B cell (primary cell): ENCODE data around the gene SEC23B. TPM values are rescaled to one million over a fixed set of nuclear protein-coding genes. Genes with fewer than 3 reads are reported as not detected.

Source experiments
- ATAC-seq: fragments of 200-7000 bp; cut with Tn5 transposase; one replicate; pipeline ENCODE4 v1.10.0; 2021; ENCODE audit warnings: low read depth, mild to moderate bottlenecking, moderate number of reproducible peaks, moderate library complexity
- CTCF ChIA-PET: fragments of 350-600 bp; sonication (Branson Sonifier 250); formaldehyde crosslinking; loops from one replicate; lab custom pipeline; 2021; ENCODE audit warnings: antibody characterized with exemption, inconsistent platforms; lab: Charles Lee
- POLR2A ChIA-PET: fragments of 350-600 bp; sonication (Branson Sonifier 250); formaldehyde crosslinking; loops from one replicate; lab custom pipeline; 2021; ENCODE audit warnings: antibody characterized with exemption; lab: Charles Lee
- DNase-seq: peaks from one replicate; pipeline ENCODE4 v3.0.0; 2013
- H2AFZ ChIP-seq: 2 replicates; pipeline ENCODE4 v1.6.1; 2012; ENCODE audit warnings: mild to moderate bottlenecking, low read depth, low read length; ENCODE audit not compliant: insufficient read depth, poor library complexity, severe bottlenecking
- H3K27ac ChIP-seq, 2 donors: 1 replicate in 1 of 2; 2 replicates in 1 of 2; pipeline ENCODE4 v1.5.1; 2012 to 2013; ENCODE audit warnings: low read length in 2 of 2, mild to moderate bottlenecking in 2 of 2, moderate library complexity in 1 of 2
- H3K27me3 ChIP-seq, 4 experiments: fragments of 200-600 bp in 1 of 4; sonication (generic) in 1 of 4; replicated peaks in 1 of 4; 1 replicate in 2 of 4; 2 replicates in 2 of 4; pipeline versions ENCODE4 v1.6.1 to v1.7.0; 2013 to 2016; ENCODE audit warnings: low read length in 3 of 4, mild to moderate bottlenecking in 2 of 4, mixed read lengths in 1 of 4, moderate library complexity in 1 of 4; ENCODE audit not compliant: insufficient read depth in 4 of 4, control insufficient read depth in 3 of 4; ENCODE audit errors: control extremely low read depth in 1 of 4
- H3K36me3 ChIP-seq, 2 experiments: replicated peaks in 1 of 2; 1 replicate in 1 of 2; 2 replicates in 1 of 2; pipeline versions ENCODE4 v1.6.1 to v1.7.1; 2013; ENCODE audit warnings: low read length in 1 of 2; ENCODE audit not compliant: insufficient read depth in 2 of 2, control insufficient read depth in 1 of 2; ENCODE audit errors: control extremely low read depth in 1 of 2, extremely low read depth in 1 of 2
- H3K4me1 ChIP-seq, 2 donors: fragments of 200-600 bp in 1 of 2; sonication (generic) in 1 of 2; 1 replicate in 1 of 2; 2 replicates in 1 of 2; pipeline versions ENCODE4 v1.5.1 to v1.6.1; 2013 to 2017; ENCODE audit warnings: low read length in 2 of 2; ENCODE audit not compliant: control insufficient read depth in 2 of 2, insufficient read depth in 2 of 2
- H3K4me2 ChIP-seq: replicated peaks from 2 replicates; pipeline ENCODE3; 2012; ENCODE audit warnings: mild to moderate bottlenecking, low read depth, low read length; ENCODE audit not compliant: poor library complexity, severe bottlenecking
- H3K4me3 ChIP-seq, 5 experiments: fragments of 200-600 bp in 1 of 5; sonication (generic) in 1 of 5; 1 replicate in 3 of 5; 2 replicates in 2 of 5; pipeline versions ENCODE4 v1.5.1 to v1.7.0; 2011 to 2016; ENCODE audit warnings: low read length in 4 of 5, mild to moderate bottlenecking in 4 of 5, low read depth in 2 of 5, control low read depth in 1 of 5, moderate library complexity in 1 of 5; ENCODE audit not compliant: insufficient read depth in 1 of 5; ENCODE audit errors: control extremely low read depth in 1 of 5, extremely low read depth in 1 of 5
- H3K79me2 ChIP-seq: fragments of 200-600 bp; sonication (generic); one replicate; pipeline ENCODE4 v1.6.0; 2016; ENCODE audit warnings: low read length; ENCODE audit not compliant: control insufficient read depth, insufficient read depth
- H3K9ac ChIP-seq: fragments of 200-600 bp; sonication (generic); 2 replicates; pipeline ENCODE4 v1.6.1; 2017; ENCODE audit warnings: mild to moderate bottlenecking, low read length, moderate library complexity
- H3K9me3 ChIP-seq, 3 donors: one replicate each; pipeline versions ENCODE4 v1.6.1 to v1.7.1; 2013; ENCODE audit warnings: low read length in 2 of 3; ENCODE audit not compliant: control insufficient read depth in 2 of 3, insufficient read depth in 1 of 3; ENCODE audit errors: control extremely low read depth in 1 of 3
- H4K20me1 ChIP-seq: 2 replicates; pipeline ENCODE4 v1.6.0; 2012; ENCODE audit warnings: mild to moderate bottlenecking, low read length; ENCODE audit not compliant: insufficient read depth, control insufficient read depth, poor library complexity, severe bottlenecking
- H3K27ac Mint-ChIP-seq: one replicate; pipeline ENCODE4 v1.8.0; 2021; ENCODE audit warnings: mixed read lengths
- H3K27me3 Mint-ChIP-seq: one replicate; pipeline ENCODE4 v1.8.0; 2021; ENCODE audit warnings: mixed read lengths
- H3K4me1 Mint-ChIP-seq: one replicate; pipeline ENCODE4 v1.8.0; 2021; ENCODE audit warnings: mixed read lengths
- H3K4me3 Mint-ChIP-seq: one replicate; pipeline ENCODE4 v1.8.0; 2021; ENCODE audit warnings: mixed read lengths
- H3K9me3 Mint-ChIP-seq: one replicate; pipeline ENCODE4 v1.8.0; 2022; ENCODE audit warnings: mixed read lengths; ENCODE audit not compliant: insufficient read depth
- CTCF ChIP-seq: fragments of 200-600 bp; IDR thresholded peaks from one replicate; pipeline ENCODE4 v1.8.0; 2022; ENCODE audit warnings: antibody characterized with exemption, mild to moderate bottlenecking
- EZH2 ChIP-seq: IDR thresholded peaks from 2 replicates; pipeline ENCODE4 v1.6.1; 2012; ENCODE audit warnings: borderline replicate concordance, low read depth, mild to moderate bottlenecking, moderate library complexity, low read length; ENCODE audit not compliant: insufficient read depth, poor library complexity, severe bottlenecking
- WGBS: methylation state at CpG from one replicate; pipeline ENCODE4 v1.1.5; 2013; ENCODE audit warnings: missing lambda C conversion rate; ENCODE audit not compliant: insufficient coverage; 5-methylcytosine and 5-hydroxymethylcytosine counted together
- intact Hi-C: fragments of 100-400 bp; cut with micrococcal nuclease; formaldehyde crosslinking; loops from one replicate; pipeline ENCODE4 v1.10.0; 2022
- polyA plus RNA-seq: library from polyadenylated mRNA; depleted of rRNA; stranded (reverse); fragments of >200 nt; gene quantifications from 2 replicates; pipeline ENCODE4 v1.2.3, GENCODE V29; 2012
- total RNA-seq, 2 donors: library from RNA; stranded (reverse); fragments of 120-200 nt in 1 of 2; gene quantifications; 1 replicate in 1 of 2; 2 replicates in 1 of 2; pipeline versions ENCODE4 v1.2.3 to v1.2.4, GENCODE V29; 2013 to 2022

Gene SEC23B
- total and polyA plus RNA-seq, 2 donors (not counting 1 experiment from before 2014, with no cell fraction given): 19.5 to 39.4 TPM

- no peaks in the 10 kb centered on the region for H3K9me3 Mint-ChIP-seq
- no peak overlapping the region for H3K27ac Mint-ChIP-seq
- no peaks in the 10 kb centered on the region for H3K4me1 Mint-ChIP-seq
- DNase-seq (no peak), ATAC-seq (no peak)
- Histone ChIP-seq H3K4me2 (no peak overlapping the region), H3K27me3 (no peaks in the 10 kb centered on the region), H3K36me3 (peaks cover 8 to 63% of the 10 kb centered on the region in 2 experiments), H3K9ac (no peak overlapping the region), H3K27ac (no peak overlapping the region), H3K9me3 (no peaks in the 10 kb centered on the region), H3K4me1 (no peaks in the 10 kb centered on the region), H3K79me2 (no peaks in the 10 kb centered on the region), H4K20me1 (no peaks in the 10 kb centered on the region), H3K4me3 (no peak overlapping the region), H2AFZ (no peak overlapping the region)
- H3K27me3 Mint-ChIP-seq: no peaks in the 10 kb centered on the region
- TF ChIP-seq CTCF: no peak
- TF ChIP-seq EZH2: no peak
- WGBS: 100% methylated on average over 2 of the region's 4 CpGs
- ChIA-PET POLR2A (no interaction called here), CTCF (no interaction called here)
- intact Hi-C loops: no loop called here
- no peak overlapping the region for H3K4me3 Mint-ChIP-seq
These were observed 35.5 kb downstream of the SEC23B start for GRCh38 chr20:18543216-18543615.

- H4K20me1 ChIP-seq: no peaks in the 10 kb centered on the region
- no peaks in the 10 kb centered on the region for H3K4me1 ChIP-seq
- H3K27ac ChIP-seq: no peak overlapping the region
- no peak overlapping the region for H3K9ac ChIP-seq
- H3K27me3 ChIP-seq: no peaks in the 10 kb centered on the region
- no peak overlapping the region for H3K4me3 ChIP-seq
- TF ChIP-seq CTCF (no peak), EZH2 (no peak)
- ATAC-seq (no peak), DNase-seq (no peak)
- WGBS: 96% methylated on average over 7 of the region's 7 CpGs
- H3K9me3 ChIP-seq: no peaks in the 10 kb centered on the region
- H3K27ac Mint-ChIP-seq: no peak overlapping the region
- no peaks in the 10 kb centered on the region for H3K79me2 ChIP-seq
- no peaks in the 10 kb centered on the region for H3K9me3 Mint-ChIP-seq
- peaks cover 11 to 65% of the 10 kb centered on the region in 2 experiments for H3K36me3 ChIP-seq
- no peak overlapping the region for H3K4me3 Mint-ChIP-seq
- H3K4me1 Mint-ChIP-seq: no peaks in the 10 kb centered on the region
- CTCF ChIA-PET: no interaction called here
- no peak overlapping the region for H3K4me2 ChIP-seq
- intact Hi-C loops: no loop called here
- H3K27me3 Mint-ChIP-seq: no peaks in the 10 kb centered on the region
- POLR2A ChIA-PET: no interaction called here
- H2AFZ ChIP-seq: no peak overlapping the region
These were observed 36.2 kb downstream of the SEC23B start for GRCh38 chr20:18543932-18544331.
